RKO (cell line): ENCODE results near the gene ASIC3.
"Not testable (repeated sequence)": the region's sequence is repeated elsewhere in the genome, so short reads cannot be mapped to it uniquely, and the experiment has no call there.

ENCODE experiments used
- DNase-seq: peaks from one replicate; pipeline ENCODE4 v3.0.0-alpha.2; 2016; ENCODE audit warnings: low spot score

The ASIC3 gene

DNA sequence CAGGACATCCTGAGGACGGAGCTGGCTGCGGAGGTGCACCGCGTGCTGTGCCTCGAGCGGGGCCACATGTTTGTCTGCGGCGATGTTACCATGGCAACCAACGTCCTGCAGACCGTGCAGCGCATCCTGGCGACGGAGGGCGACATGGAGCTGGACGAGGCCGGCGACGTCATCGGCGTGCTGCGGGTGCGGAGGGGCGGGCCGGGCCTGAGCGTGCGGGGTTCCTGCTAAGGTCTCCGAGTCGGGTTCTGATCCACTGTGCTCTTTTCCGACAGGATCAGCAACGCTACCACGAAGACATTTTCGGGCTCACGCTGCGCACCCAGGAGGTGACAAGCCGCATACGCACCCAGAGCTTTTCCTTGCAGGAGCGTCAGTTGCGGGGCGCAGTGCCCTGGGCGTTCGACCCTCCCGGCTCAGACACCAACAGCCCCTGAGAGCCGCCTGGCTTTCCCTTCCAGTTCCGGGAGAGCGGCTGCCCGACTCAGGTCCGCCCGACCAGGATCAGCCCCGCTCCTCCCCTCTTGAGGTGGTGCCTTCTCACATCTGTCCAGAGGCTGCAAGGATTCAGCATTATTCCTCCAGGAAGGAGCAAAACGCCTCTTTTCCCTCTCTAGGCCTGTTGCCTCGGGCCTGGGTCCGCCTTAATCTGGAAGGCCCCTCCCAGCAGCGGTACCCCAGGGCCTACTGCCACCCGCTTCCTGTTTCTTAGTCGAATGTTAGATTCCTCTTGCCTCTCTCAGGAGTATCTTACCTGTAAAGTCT is 34.4 kb upstream of the ASIC3 start:
- DNase-seq: no peak

DNA sequence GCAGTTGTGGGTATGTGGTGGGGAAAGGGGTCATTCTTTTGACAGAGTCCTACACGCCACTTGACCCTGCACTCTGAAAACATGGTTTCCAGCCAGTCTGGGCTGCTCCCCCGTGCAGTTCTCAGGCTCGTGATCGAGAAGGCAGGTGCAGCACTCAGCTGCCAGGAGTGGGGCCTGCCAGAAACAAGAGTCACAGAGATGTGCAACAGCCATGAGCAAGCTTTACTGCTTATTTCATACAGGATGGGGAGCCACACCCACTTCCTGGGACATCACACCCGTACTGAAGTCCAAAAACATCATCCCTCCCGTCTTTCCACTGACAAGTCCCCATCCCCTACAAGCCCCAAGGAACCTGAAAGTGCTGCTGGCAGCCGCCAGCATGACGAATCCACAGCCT is 33.4 kb upstream of the ASIC3 start:
- peak; percentile 67 for DNase-seq

- no peak for DNase-seq
Measured at GRCh38 chr7:151015967-151016366, 32.4 kb upstream of the ASIC3 start.

DNA sequence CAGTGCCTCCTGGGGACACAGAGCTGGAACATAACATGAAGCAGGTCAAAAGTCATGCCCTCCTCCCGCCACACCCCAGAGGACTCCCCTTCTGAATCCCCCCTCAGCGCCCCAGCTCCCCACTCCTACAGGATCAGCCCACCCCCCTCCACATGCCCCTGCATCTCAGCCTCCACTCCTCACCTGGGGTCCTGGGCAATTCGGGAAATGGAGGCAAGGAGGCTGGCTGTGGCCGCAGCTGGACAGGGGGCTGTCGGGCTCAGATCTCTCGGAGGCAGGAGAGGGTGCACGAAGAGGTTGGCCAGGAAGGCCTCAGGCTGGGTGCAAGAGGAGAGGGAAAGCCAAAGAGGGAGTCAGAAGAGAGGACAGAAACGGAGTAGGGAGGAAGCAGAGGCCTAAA is 31.8 kb upstream of the ASIC3 start:
- DNase-seq: no peak

- DNase-seq: no peak
Measured at GRCh38 chr7:151016942-151017341, 31.4 kb upstream of the ASIC3 start.

GRCh38 chr7:151017370-151017952 is 30.9 kb upstream of the ASIC3 start:
- DNase-seq: no peak

GRCh38 chr7:151017953-151018420 is 30.3 kb upstream of the ASIC3 start:
- DNase-seq: peak; percentile 52

GRCh38 chr7:151018421-151019129 is 29.8 kb upstream of the ASIC3 start:
- DNase-seq: no peak

GRCh38 chr7:151019130-151019447 is 29.2 kb upstream of the ASIC3 start:
- no peak for DNase-seq

DNA sequence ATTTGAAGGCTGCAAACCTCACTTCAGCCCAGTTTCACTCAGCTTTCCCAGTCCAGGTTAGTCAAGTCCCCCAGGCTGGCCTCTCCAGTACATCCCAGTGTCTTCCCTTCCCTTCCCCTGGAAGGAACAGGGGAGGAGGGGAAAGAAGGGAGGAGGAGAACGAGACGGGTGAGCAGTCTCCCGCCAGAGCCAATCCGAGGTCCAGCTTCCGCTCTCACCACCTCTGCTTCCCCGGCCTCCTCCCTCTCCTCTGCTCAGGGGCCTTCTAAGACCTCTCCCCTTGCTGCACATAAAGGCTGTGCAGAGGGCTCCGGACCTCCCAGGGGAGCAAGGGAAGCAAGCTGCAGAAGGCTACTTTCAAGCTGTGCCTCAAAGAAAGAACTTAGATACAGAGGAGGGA is 28.1 kb upstream of the ASIC3 start:
- no peak for DNase-seq

- DNase-seq: no peak
Measured at GRCh38 chr7:151023232-151023631, 25.1 kb upstream of the ASIC3 start.

GRCh38 chr7:151024435-151025056 is 23.8 kb upstream of the ASIC3 start, which contains the start of gene ATG9B:
TSS of gene ATG9B (minus strand) at chr7:151024494. CDS start at chr7:151024423, 71 bp downstream.
- DNase-seq: no peak

- DNase-seq: peak; percentile 68
Measured at GRCh38 chr7:151025924-151026671, 22.2 kb upstream of the ASIC3 start.

GRCh38 chr7:151026771-151027727 is 21.3 kb upstream of the ASIC3 start:
- not testable (repeated sequence) for DNase-seq

GRCh38 chr7:151027728-151028130 is 20.6 kb upstream of the ASIC3 start:
- not testable (repeated sequence) for DNase-seq

DNA sequence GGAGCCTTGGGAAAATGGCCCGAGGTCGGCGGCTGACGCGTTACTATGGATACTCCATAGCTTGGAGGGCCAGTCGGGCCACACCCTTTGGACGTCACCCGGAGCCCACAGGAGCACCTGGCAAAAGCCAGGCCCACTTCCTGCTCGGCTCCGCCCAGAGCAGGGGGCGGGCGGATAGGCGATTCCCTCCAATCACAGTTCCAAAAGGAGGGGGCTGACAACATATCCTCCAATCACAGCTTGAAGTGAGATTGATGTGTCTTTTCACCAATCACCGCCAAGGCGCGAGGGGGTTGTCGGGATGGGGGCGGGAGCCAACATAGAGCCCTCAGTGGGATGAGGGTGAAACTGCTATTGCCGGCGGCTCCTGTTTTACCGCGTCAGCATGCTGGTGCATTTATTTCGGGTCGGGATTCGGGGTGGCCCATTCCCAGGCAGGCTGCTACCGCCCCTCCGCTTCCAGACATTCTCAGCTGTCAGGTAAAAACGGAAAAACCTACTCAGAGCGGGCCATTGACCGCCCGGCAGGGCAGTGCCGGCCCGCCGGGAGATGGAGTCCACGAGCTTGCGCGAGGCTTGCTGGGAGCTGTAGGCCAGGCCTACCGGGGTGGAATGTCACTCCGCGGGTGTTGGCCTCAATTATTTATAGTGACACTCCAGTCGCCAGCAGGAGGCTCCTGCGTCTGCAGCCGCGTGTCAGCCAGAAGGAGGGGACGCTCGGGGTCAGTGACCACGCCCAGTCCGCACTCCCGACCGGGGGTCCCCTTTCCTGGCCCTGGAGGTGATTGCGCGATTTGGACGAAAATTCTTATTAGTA is 20.0 kb upstream of the ASIC3 start, which contains the start of gene ABCB8:
TSS of gene ABCB8 (plus strand) at position 320 of the 817 bp plus-strand sequence. CDS start at position 386, 66 bp downstream.
- DNase-seq: peak; percentile 100

DNA sequence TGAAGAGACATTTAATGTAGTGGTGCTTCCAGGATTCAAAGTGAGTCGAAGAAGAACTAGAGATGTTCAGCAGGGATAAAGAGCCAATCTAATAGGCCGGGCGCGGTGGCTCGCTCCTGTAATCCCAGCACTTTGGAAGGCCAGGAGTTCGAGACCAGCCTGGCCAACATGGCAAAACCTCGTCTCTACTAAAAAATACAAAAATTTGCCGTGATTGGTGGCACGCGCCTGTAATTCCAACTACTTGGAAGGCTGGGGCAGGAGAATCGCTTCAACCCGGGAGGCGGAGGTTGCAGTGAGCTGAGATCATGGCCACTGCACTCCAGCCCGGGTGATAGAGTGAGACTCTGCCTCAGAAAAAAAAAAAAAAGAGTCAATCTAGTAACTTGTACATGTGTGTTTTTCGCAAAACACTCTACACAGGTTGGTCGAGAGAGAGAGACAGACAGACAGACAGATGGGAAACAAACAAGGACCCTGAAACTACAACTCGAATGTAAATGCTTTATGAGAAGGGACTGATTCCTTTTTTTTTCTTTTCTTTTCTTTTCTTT is 19.3 kb upstream of the ASIC3 start:
- DNase-seq: no peak

DNA sequence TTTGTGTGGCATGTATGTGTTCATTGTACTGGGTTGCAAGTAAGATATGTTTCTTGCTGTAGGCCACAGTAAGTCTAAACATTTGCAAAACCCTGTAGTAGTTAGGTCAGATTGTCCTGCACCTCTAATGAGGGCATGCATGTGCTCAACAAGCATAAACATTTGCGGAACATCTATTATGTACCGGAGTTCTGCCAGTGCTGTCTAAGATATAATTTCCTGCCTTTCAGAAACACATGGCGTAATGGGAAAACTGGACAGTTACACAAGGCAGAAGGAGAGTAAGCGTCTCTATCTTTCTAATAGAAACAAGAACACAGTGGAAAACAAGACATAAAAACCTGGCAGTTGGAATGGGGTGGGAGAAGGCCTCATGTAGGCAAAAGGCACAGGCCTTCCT is 17.3 kb upstream of the ASIC3 start:
- DNase-seq: no peak
